CD8-positive, alpha-beta memory T cell (primary cell): ENCODE data around the gene DYNLT2B. TPM values are rescaled to one million over a fixed set of nuclear protein-coding genes. Genes with fewer than 3 reads are reported as not detected.
A peak's percentile ranks its signal among the peaks of the same experiment; 100 is the strongest.
"Not testable (repeated sequence)": the region's sequence is repeated elsewhere in the genome, so short reads cannot be mapped to it uniquely, and the experiment has no call there.

Source experiments
- CTCF ChIA-PET: fragments of 350-600 bp; sonication (Branson Sonifier 250); formaldehyde crosslinking; loops from one replicate; lab custom pipeline; 2021; ENCODE audit warnings: antibody characterized with exemption; lab: Charles Lee
- POLR2A ChIA-PET: fragments of 350-600 bp; sonication (Branson Sonifier 250); formaldehyde crosslinking; loops from one replicate; lab custom pipeline; 2021; ENCODE audit warnings: antibody characterized with exemption; lab: Charles Lee
- DNase-seq, 5 donors: peaks; one replicate each; pipeline versions ENCODE4 v3.0.0 to v3.0.0-alpha.2; 2020 to 2022; ENCODE audit warnings: mixed read lengths in 1 of 5
- H3K27ac ChIP-seq: one replicate; pipeline ENCODE4 v1.7.0; 2013; ENCODE audit warnings: low read depth, mild to moderate bottlenecking, low read length, moderate library complexity
- H3K27me3 ChIP-seq: 2 replicates; pipeline ENCODE4 v1.7.0; 2013; ENCODE audit warnings: low read length, mild to moderate bottlenecking; ENCODE audit not compliant: insufficient read depth, poor library complexity, severe bottlenecking
- H3K36me3 ChIP-seq: 2 replicates; pipeline ENCODE4 v1.7.0; 2013; ENCODE audit warnings: mild to moderate bottlenecking, low read length, moderate library complexity; ENCODE audit not compliant: insufficient read depth
- H3K4me1 ChIP-seq: 2 replicates; pipeline ENCODE4 v1.7.0; 2013; ENCODE audit warnings: mild to moderate bottlenecking, low read length, moderate library complexity; ENCODE audit not compliant: insufficient read depth
- H3K4me3 ChIP-seq: 2 replicates; pipeline ENCODE4 v1.7.0; 2013; ENCODE audit warnings: mild to moderate bottlenecking, low read length
- H3K9me3 ChIP-seq: 2 replicates; pipeline ENCODE4 v1.7.0; 2013; ENCODE audit warnings: mild to moderate bottlenecking, low read length
- H3K27ac Mint-ChIP-seq, 8 donors: one replicate each; pipeline ENCODE4 v1.8.0; 2020 to 2021; ENCODE audit warnings: mixed read lengths in 8 of 8, mild to moderate bottlenecking in 6 of 8, inconsistent platforms in 3 of 8, moderate library complexity in 3 of 8
- H3K27me3 Mint-ChIP-seq, 2 donors: one replicate each; pipeline ENCODE4 v1.8.0; 2020 to 2021; ENCODE audit warnings: mixed read lengths in 2 of 2, mild to moderate bottlenecking in 1 of 2, moderate library complexity in 1 of 2
- H3K36me3 Mint-ChIP-seq, 3 donors: one replicate each; pipeline ENCODE4 v1.8.0; 2020 to 2021; ENCODE audit warnings: mixed read lengths in 3 of 3, inconsistent platforms in 1 of 3, mild to moderate bottlenecking in 1 of 3
- H3K4me1 Mint-ChIP-seq, 3 donors: one replicate each; pipeline ENCODE4 v1.8.0; 2020 to 2021; ENCODE audit warnings: mixed read lengths in 3 of 3, inconsistent platforms in 1 of 3, mild to moderate bottlenecking in 1 of 3
- H3K4me3 Mint-ChIP-seq, 7 donors: one replicate each; pipeline ENCODE4 v1.8.0; 2020 to 2021; ENCODE audit warnings: mixed read lengths in 7 of 7, mild to moderate bottlenecking in 6 of 7, moderate library complexity in 4 of 7, inconsistent platforms in 2 of 7
- H3K9me3 Mint-ChIP-seq, 5 donors: one replicate each; pipeline ENCODE4 v1.8.0; 2020 to 2022; ENCODE audit warnings: mixed read lengths in 5 of 5, mild to moderate bottlenecking in 3 of 5, moderate library complexity in 2 of 5, inconsistent platforms in 1 of 5
- polyA plus RNA-seq: library from polyadenylated mRNA; unstranded; fragments of 300-500 nt; fragmentation: Illumina TruSeq; gene quantifications from one replicate; pipeline ENCODE4 v1.2.3, GENCODE V29; 2021
- total RNA-seq, 2 experiments: library from RNA; stranded (reverse); gene quantifications; one replicate each; pipeline ENCODE4 v1.2.3, GENCODE V29; 2021

The DYNLT2B gene
- total and polyA plus RNA-seq, 3 experiments from 2014 or later, result 8.6 to 10.9 (median 10.7) TPM

DNA sequence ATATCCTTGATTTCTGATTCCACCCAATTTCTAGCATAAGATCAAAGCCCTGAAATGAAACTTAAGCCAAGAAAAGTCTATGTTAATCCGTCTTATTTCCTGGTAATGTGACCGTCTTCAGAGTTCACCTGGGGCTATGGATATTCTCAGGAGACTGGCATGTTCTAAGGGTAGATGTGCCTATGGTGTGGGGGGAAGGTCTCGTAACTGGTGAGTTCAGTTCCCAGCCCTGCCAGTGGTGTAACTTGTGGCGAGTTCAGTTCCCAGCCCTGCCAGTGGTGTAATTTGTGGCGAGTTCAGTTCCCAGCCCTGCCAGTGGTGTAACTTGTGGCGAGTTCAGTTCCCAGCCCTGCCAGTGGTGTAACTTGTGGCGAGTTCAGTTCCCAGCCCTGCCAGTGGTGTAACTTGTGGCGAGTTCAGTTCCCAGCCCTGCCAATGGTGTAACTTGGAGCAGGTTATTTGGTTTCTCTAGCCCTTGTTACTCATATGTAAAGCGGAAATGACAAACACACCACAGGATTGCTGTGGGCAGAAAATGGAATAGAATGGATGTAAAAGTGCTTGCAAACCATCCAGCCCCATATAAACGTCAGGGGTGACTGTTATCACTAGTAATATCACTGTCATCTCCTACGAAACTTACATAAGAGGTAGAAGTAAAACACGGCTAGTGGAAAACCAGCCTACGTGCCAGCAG lies 71.3 kb downstream of the DYNLT2B start:
- Mint-ChIP-seq H3K27me3 (no peaks in the 10 kb centered on the region), H3K9me3 (no peaks in the 10 kb centered on the region), H3K4me1 (peaks cover 0 to 6% (median 4%) of the 10 kb centered on the region in 3 donors), H3K4me3 (no peak overlapping the region), H3K27ac (peak overlapping the region in 2 of 8 donors; percentile 10 to 72), H3K36me3 (peaks cover 0 to 51% (median 6%) of the 10 kb centered on the region in 3 donors)
- Histone ChIP-seq H3K27ac (no peak overlapping the region), H3K36me3 (peaks cover 34% of the 10 kb centered on the region), H3K4me1 (no peaks in the 10 kb centered on the region), H3K4me3 (no peak overlapping the region), H3K9me3 (no peaks in the 10 kb centered on the region), H3K27me3 (no peaks in the 10 kb centered on the region)
- DNase-seq, result peak in 1 of 5 donors; percentile 10
- CTCF ChIA-PET, result no interaction called here
- POLR2A ChIA-PET, result no interaction called here

DNA sequence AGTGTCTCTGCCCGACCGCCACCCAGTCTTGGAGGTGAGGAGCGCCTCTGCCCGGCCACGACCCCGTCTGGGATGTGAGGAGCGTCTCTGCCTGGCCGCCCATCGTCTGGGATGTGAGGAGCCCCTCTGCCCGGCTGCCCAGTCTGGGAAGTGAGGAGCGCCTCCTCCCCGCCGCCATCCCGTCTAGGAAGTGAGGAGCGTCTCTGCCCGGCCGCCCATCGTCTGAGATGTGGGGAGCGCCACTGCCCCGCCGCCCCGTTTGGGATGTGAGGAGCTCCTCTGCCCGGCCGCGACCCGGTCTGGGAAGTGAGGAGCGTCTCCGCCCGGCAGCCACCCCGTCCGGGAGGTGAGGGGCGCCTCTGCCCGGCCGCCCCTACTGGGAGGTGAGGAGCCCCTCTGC lies 73.9 kb downstream of the DYNLT2B start:
- H3K27me3 ChIP-seq, CTCF ChIA-PET, H3K4me3 Mint-ChIP-seq, H3K27me3 Mint-ChIP-seq, H3K27ac Mint-ChIP-seq, H3K4me1 ChIP-seq, H3K4me1 Mint-ChIP-seq, H3K27ac ChIP-seq, H3K9me3 Mint-ChIP-seq, H3K4me3 ChIP-seq, H3K9me3 ChIP-seq, DNase-seq, POLR2A ChIA-PET: not testable (repeated sequence)
- peaks cover 3 to 64% (median 17%) of the 10 kb centered on the region in 3 donors for H3K36me3 Mint-ChIP-seq
- peaks cover 37% of the 10 kb centered on the region for H3K36me3 ChIP-seq

DNA sequence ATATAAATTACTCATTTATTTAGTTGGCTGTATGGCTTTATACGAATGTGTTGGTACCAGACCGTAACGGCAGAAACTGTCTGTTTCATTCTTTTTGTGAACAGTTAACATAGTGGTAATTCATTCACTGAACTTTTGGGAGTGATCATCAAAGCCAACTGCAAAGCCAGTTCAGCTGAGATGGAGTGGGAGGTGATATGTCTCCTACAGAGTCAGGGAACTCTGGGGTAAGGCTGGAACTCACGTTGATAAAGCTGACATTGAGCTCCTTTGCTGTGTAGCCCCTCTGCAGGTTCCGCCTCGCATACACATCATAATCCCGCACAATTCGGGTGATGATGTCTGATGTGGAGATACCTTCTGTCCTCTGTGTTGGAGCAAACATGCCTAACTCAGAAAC lies 76.3 kb downstream of the DYNLT2B start:
- CTCF ChIA-PET, result no interaction called here

More for the DNA sequence above, 76.3 kb downstream of the DYNLT2B start:
- no peak overlapping the region for H3K27ac ChIP-seq
- Mint-ChIP-seq H3K4me1 (peaks cover 4 to 12% (median 10%) of the 10 kb centered on the region in 3 donors), H3K36me3 (peaks cover 3 to 75% (median 27%) of the 10 kb centered on the region in 3 donors), H3K27ac (no peak overlapping the region), H3K4me3 (no peak overlapping the region), H3K9me3 (no peaks in the 10 kb centered on the region), H3K27me3 (no peaks in the 10 kb centered on the region)
- DNase-seq, result no peak
- H3K4me3 ChIP-seq, result no peak overlapping the region
- no peaks in the 10 kb centered on the region for H3K27me3 ChIP-seq
- no peaks in the 10 kb centered on the region for H3K9me3 ChIP-seq
- peaks cover 40% of the 10 kb centered on the region for H3K36me3 ChIP-seq
- H3K4me1 ChIP-seq, result no peaks in the 10 kb centered on the region
- POLR2A ChIA-PET, result no interaction called here

Other genes with a start within 250 kb of the DYNLT2B start
- gene TFRC, start 236.2 kb downstream of the DYNLT2B start, total RNA-seq, result 100 to 1,000 TPM; 669 to 687 TPM
- 15.9 TPM for gene TFRC, start 236.2 kb downstream of the DYNLT2B start, polyA plus RNA-seq
- gene ZDHHC19, start 106.8 kb downstream of the DYNLT2B start, total RNA-seq, result not detected
- not detected for gene ZDHHC19, start 106.8 kb downstream of the DYNLT2B start, polyA plus RNA-seq
- gene SLC51A, start 101.7 kb downstream of the DYNLT2B start, total RNA-seq, result not detected
- gene SLC51A, start 101.7 kb downstream of the DYNLT2B start, polyA plus RNA-seq, result 1.1 TPM
- 10 to 100 TPM; 60.1 to 61.0 TPM for gene PCYT1A, start 30.5 kb downstream of the DYNLT2B start, total RNA-seq
- 20.0 TPM for gene PCYT1A, start 30.5 kb downstream of the DYNLT2B start, polyA plus RNA-seq
- under 1 TPM; 0.35 to 0.62 TPM for gene TM4SF19, start 20.1 kb upstream of the DYNLT2B start, total RNA-seq
- 1.2 TPM for gene TM4SF19, start 20.1 kb upstream of the DYNLT2B start, polyA plus RNA-seq
- 10 to 100 TPM; 51.7 to 52.1 TPM for gene UBXN7, start 114.2 kb upstream of the DYNLT2B start, total RNA-seq
- 32.6 TPM for gene UBXN7, start 114.2 kb upstream of the DYNLT2B start, polyA plus RNA-seq
- 10 to 100 TPM; 29.8 to 31.1 TPM for gene RNF168, start 185.5 kb upstream of the DYNLT2B start, total RNA-seq
- 12.9 TPM for gene RNF168, start 185.5 kb upstream of the DYNLT2B start, polyA plus RNA-seq
- gene SMCO1, start 197.1 kb upstream of the DYNLT2B start, total RNA-seq, result not detected
- gene SMCO1, start 197.1 kb upstream of the DYNLT2B start, polyA plus RNA-seq, result not detected